SK-N-SH (cell line): ENCODE results near the gene GAL. TPM values are rescaled to one million over a fixed set of nuclear protein-coding genes. Genes with fewer than 3 reads are reported as not detected.
A peak's percentile ranks its signal among the peaks of the same experiment; 100 is the strongest.

Experiments
- CTCF ChIA-PET: fragments of 300-600, 350-600 bp; formaldehyde crosslinking; extraction: SDS; loops from one replicate; lab custom pipeline; 2021; lab: Yijun Ruan, JAX
- POLR2A ChIA-PET: fragments of 350-600 bp; sonication (Branson Sonifier 250); formaldehyde crosslinking; extraction: SDS; loops from one replicate; lab custom pipeline; 2020; ENCODE audit warnings: antibody characterized with exemption, inconsistent platforms; lab: Yijun Ruan, JAX
- DNase-seq: peaks from one replicate; pipeline ENCODE4 v3.0.0; 2012
- H2AFZ ChIP-seq: fragments of 200-600 bp; sonication (generic); 2 replicates; pipeline ENCODE4 v1.8.1; 2016; ENCODE audit warnings: antibody characterized with exemption, mild to moderate bottlenecking, low read depth
- H3F3A ChIP-seq: fragments of 200-600 bp; sonication (generic); replicated peaks from 2 replicates; pipeline ENCODE3; 2016; ENCODE audit warnings: antibody characterized with exemption, mild to moderate bottlenecking; ENCODE audit not compliant: insufficient read depth
- H3K27ac ChIP-seq, 2 experiments: fragments of 200-500 bp in 1 of 2; fragments of 200-600 bp in 1 of 2; sonication (Bioruptor generic) in 1 of 2; sonication (generic), shearing (Covaris generic) in 1 of 2; 2 replicates each; pipeline versions ENCODE4 v1.5.1 to v1.6.1; 2014 to 2016; ENCODE audit warnings: low read depth in 2 of 2, inconsistent platforms in 1 of 2, low read length in 1 of 2, mild to moderate bottlenecking in 1 of 2, mixed read lengths in 1 of 2
- H3K27me3 ChIP-seq: fragments of 200-600 bp; sonication (generic), shearing (Covaris generic); 2 replicates; pipeline ENCODE4 v1.6.1; 2016; ENCODE audit warnings: mixed run types; ENCODE audit not compliant: insufficient read depth
- H3K36me3 ChIP-seq, 2 experiments: fragments of 200-500 bp in 1 of 2; fragments of 200-600 bp in 1 of 2; sonication (Bioruptor generic) in 1 of 2; sonication (generic) in 1 of 2; replicated peaks in 1 of 2; 2 replicates each; pipeline versions ENCODE3 to v1.5.1; 2014 to 2016; ENCODE audit warnings: low read length in 1 of 2, mild to moderate bottlenecking in 1 of 2; ENCODE audit not compliant: insufficient read depth in 2 of 2, control insufficient read depth in 1 of 2
- H3K4me1 ChIP-seq, 2 experiments: fragments of 200-500 bp in 1 of 2; fragments of 200-600 bp in 1 of 2; sonication (Bioruptor generic) in 1 of 2; sonication (generic), shearing (Covaris generic) in 1 of 2; 2 replicates each; pipeline versions ENCODE4 v1.5.1 to v1.6.1; 2014 to 2016; ENCODE audit warnings: low read depth in 1 of 2, low read length in 1 of 2, mixed run types in 1 of 2; ENCODE audit not compliant: insufficient read depth in 2 of 2, control insufficient read depth in 1 of 2
- H3K4me2 ChIP-seq: fragments of 200-600 bp; sonication (generic), shearing (Covaris generic); 2 replicates; pipeline ENCODE4 v1.6.1; 2017; ENCODE audit warnings: mixed run types
- H3K4me3 ChIP-seq, 2 experiments: fragments of 200-500 bp in 1 of 2; fragments of 200-600 bp in 1 of 2; sonication (Bioruptor generic) in 1 of 2; sonication (generic), shearing (Covaris generic) in 1 of 2; 2 replicates each; pipeline versions ENCODE4 v1.5.1 to v1.8.1; 2014 to 2016; ENCODE audit warnings: low read depth in 2 of 2, inconsistent platforms in 1 of 2, low read length in 1 of 2, mild to moderate bottlenecking in 1 of 2, mixed read lengths in 1 of 2, moderate library complexity in 1 of 2
- H3K79me2 ChIP-seq: fragments of 200-600 bp; sonication (generic); 2 replicates; pipeline ENCODE4 v1.8.1; 2017; ENCODE audit warnings: mild to moderate bottlenecking; ENCODE audit not compliant: insufficient read depth
- H3K9ac ChIP-seq: fragments of 200-600 bp; sonication (generic); 2 replicates; pipeline ENCODE4 v1.6.1; 2017; ENCODE audit warnings: mixed run types
- H3K9me2 ChIP-seq: fragments of 200-600 bp; sonication (generic); 2 replicates; pipeline ENCODE4 v1.6.1; 2017; ENCODE audit warnings: mixed run types
- H3K9me3 ChIP-seq: fragments of 200-600 bp; sonication (generic); 2 replicates; pipeline ENCODE4 v1.6.1; 2017; ENCODE audit warnings: mixed run types, mild to moderate bottlenecking, moderate library complexity
- H4K20me1 ChIP-seq: fragments of 200-600 bp; sonication (generic); 2 replicates; pipeline ENCODE4 v1.6.1; 2017; ENCODE audit warnings: mild to moderate bottlenecking, mixed run types; ENCODE audit not compliant: insufficient read depth
- EP300 ChIP-seq, 2 experiments: IDR thresholded peaks; 2 replicates each; pipeline versions ENCODE4 v1.4.0 to v1.6.1; 2012; ENCODE audit warnings: borderline replicate concordance in 1 of 2, low read depth in 1 of 2, low read length in 1 of 2
- SMC3 ChIP-seq: IDR thresholded peaks from 2 replicates; pipeline ENCODE4 v1.6.1; 2012; ENCODE audit warnings: low read depth, low read length, improper control_type of control experiment
- WGBS: methylation state at CpG from one replicate; pipeline ENCODE4 v1.1.6; 2017; ENCODE audit warnings: low lambda C conversion rate; 5-methylcytosine and 5-hydroxymethylcytosine counted together
- polyA plus RNA-seq, 3 experiments: library from polyadenylated mRNA; depleted of rRNA; stranded (reverse); fragments of >200 nt; gene quantifications; 2 replicates each; pipeline ENCODE4 v1.2.3, GENCODE V29; 2012
- TF ChIP-seq, protein P1 (sequence below): IDR thresholded peaks from 2 replicates; pipeline ENCODE4 v1.4.0; 2012; ENCODE audit warnings: low read depth, borderline replicate concordance
- TF ChIP-seq, protein P2 (sequence below): IDR thresholded peaks from 2 replicates; pipeline ENCODE4 v1.4.0; 2012; ENCODE audit warnings: low read depth, borderline replicate concordance
- TF ChIP-seq, protein P3 (sequence below): fragments of 150-350 bp; IDR thresholded peaks from 2 replicates; pipeline ENCODE4 v1.6.1; 2017; ENCODE audit warnings: antibody characterized with exemption, low read length, low read depth, borderline replicate concordance
- TF ChIP-seq, protein P4 (sequence below): IDR thresholded peaks from 2 replicates; pipeline ENCODE4; 2012

The GAL gene
- polyA plus RNA-seq, 1 of the 3 experiments (the other 2 are of a cell fraction) = 1.8 TPM

DNA sequence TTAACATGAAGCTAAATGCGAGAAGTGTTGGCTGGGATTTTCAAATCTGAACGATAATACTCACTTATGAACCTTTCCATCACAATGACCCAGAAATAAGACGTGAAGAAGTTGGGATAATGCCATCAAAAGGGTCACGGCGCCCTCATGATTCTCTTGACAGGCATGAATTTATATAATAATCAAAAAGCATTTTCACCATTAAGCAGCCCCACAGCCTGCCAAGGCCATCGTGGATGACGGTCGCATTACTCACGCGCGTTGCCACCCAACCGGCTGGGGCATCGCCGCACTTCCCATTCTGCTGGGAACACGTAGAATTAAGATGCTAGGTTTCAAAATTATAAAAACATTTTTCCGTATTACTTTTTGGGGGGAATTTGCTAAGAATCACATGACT, 18.9 kb upstream of the GAL start:
- no peaks in the 10 kb centered on the region for H3F3A ChIP-seq
- H3K4me2 ChIP-seq = no peak overlapping the region
- DNase-seq = no peak
- TF ChIP-seq, protein P1, sequence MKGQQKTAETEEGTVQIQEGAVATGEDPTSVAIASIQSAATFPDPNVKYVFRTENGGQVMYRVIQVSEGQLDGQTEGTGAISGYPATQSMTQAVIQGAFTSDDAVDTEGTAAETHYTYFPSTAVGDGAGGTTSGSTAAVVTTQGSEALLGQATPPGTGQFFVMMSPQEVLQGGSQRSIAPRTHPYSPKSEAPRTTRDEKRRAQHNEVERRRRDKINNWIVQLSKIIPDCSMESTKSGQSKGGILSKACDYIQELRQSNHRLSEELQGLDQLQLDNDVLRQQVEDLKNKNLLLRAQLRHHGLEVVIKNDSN = no peak
- TF ChIP-seq, all 33 proteins: peak for 0
- H3K36me3 ChIP-seq = no peaks in the 10 kb centered on the region
- no peaks in the 10 kb centered on the region for H4K20me1 ChIP-seq
- CTCF ChIA-PET = interaction anchor here (1.2 kb wide), 1 partner anchor 225 kb away, joined by 3 read pairs; no protein-coding TSS in a partner anchor
- H3K27ac ChIP-seq = no peak overlapping the region; a peak in 1 of 4 replicates
- H3K79me2 ChIP-seq = no peaks in the 10 kb centered on the region
- no peaks in the 10 kb centered on the region for H3K9me2 ChIP-seq
- WGBS = 85% methylated on average over 16 of the region's 16 CpGs
- peaks cover 0 to 45% of the 10 kb centered on the region in 2 experiments; a peak in 2 of 4 replicates for H3K4me1 ChIP-seq
- H3K9me3 ChIP-seq = no peaks in the 10 kb centered on the region
- POLR2A ChIA-PET = interaction anchor here (0.6 kb wide), 1 partner anchor 27 kb away, joined by 3 read pairs; no protein-coding TSS in a partner anchor
- peaks cover 9% of the 10 kb centered on the region; the same call in 1 of the 2 replicates for H3K27me3 ChIP-seq
- no peak overlapping the region for H2AFZ ChIP-seq
- H3K4me3 ChIP-seq = no peak overlapping the region
- H3K9ac ChIP-seq = no peak overlapping the region

DNA sequence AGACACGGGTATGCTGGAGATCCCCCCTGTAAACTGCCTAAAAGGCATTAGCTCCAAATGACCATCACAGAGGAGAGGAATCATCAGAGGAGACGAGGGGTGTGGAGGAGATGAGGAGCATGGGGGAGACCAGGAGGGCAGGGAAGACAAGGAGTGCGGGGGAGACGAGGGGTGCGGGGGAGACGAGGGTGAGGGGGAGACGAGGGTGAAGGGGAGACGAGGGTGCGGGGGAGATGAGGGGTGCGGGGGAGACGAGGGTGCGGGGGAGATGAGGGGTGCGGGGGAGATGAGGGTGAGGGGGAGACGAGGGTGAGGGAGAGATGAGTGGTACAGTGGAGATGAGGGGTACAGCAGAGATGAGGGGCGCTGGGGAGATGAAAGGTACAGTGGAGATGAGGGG, 17.5 kb upstream of the GAL start:
- Histone ChIP-seq H2AFZ (no peak overlapping the region), H3K4me2 (no peak overlapping the region), H3K4me1 (peaks cover 0 to 31% of the 10 kb centered on the region in 2 experiments; a peak in 2 of 4 replicates), H4K20me1 (no peaks in the 10 kb centered on the region), H3K79me2 (no peaks in the 10 kb centered on the region), H3K36me3 (no peaks in the 10 kb centered on the region), H3K9ac (no peak overlapping the region), H3K27ac (no peak overlapping the region), H3K9me2 (no peaks in the 10 kb centered on the region), H3K4me3 (no peak overlapping the region), H3K27me3 (peaks cover 9% of the 10 kb centered on the region; the same call in 1 of the 2 replicates), H3K9me3 (no peaks in the 10 kb centered on the region), H3F3A (no peaks in the 10 kb centered on the region)
- DNase-seq = peak; percentile 66
- WGBS = 71% methylated on average over 13 of the region's 15 CpGs
- ChIA-PET CTCF (no interaction called here), POLR2A (no interaction called here)
- TF ChIP-seq, protein P2, sequence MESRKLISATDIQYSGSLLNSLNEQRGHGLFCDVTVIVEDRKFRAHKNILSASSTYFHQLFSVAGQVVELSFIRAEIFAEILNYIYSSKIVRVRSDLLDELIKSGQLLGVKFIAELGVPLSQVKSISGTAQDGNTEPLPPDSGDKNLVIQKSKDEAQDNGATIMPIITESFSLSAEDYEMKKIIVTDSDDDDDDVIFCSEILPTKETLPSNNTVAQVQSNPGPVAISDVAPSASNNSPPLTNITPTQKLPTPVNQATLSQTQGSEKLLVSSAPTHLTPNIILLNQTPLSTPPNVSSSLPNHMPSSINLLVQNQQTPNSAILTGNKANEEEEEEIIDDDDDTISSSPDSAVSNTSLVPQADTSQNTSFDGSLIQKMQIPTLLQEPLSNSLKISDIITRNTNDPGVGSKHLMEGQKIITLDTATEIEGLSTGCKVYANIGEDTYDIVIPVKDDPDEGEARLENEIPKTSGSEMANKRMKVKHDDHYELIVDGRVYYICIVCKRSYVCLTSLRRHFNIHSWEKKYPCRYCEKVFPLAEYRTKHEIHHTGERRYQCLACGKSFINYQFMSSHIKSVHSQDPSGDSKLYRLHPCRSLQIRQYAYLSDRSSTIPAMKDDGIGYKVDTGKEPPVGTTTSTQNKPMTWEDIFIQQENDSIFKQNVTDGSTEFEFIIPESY = no peak
- no peak for TF ChIP-seq EP300 (IDR thresholded peaks at IDR 0.05; ENCODE audit: borderline replicate concordance in 1 of 2, low read depth in 1 of 2, low read length in 1 of 2)
- TF ChIP-seq, protein P3, sequence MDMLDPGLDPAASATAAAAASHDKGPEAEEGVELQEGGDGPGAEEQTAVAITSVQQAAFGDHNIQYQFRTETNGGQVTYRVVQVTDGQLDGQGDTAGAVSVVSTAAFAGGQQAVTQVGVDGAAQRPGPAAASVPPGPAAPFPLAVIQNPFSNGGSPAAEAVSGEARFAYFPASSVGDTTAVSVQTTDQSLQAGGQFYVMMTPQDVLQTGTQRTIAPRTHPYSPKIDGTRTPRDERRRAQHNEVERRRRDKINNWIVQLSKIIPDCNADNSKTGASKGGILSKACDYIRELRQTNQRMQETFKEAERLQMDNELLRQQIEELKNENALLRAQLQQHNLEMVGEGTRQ = no peak
- TF ChIP-seq, protein P4, sequence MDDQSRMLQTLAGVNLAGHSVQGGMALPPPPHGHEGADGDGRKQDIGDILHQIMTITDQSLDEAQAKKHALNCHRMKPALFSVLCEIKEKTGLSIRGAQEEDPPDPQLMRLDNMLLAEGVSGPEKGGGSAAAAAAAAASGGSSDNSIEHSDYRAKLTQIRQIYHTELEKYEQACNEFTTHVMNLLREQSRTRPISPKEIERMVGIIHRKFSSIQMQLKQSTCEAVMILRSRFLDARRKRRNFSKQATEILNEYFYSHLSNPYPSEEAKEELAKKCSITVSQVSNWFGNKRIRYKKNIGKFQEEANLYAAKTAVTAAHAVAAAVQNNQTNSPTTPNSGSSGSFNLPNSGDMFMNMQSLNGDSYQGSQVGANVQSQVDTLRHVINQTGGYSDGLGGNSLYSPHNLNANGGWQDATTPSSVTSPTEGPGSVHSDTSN = no peak
- TF ChIP-seq SMC3 = no peak
